HL-60 (cell line): ENCODE data around the gene ADAM19.

ENCODE experiments used
- DNase-seq, 2 experiments: peaks; one replicate each; pipeline ENCODE4 v3.0.0-alpha.2; 2010 to 2020; ENCODE audit warnings: low read depth in 1 of 2, low spot score in 1 of 2
- H3K27ac ChIP-seq: fragments of 250-450 bp; sonication (Bioruptor Pico); replicated peaks from 2 replicates; pipeline ENCODE4 v1.5.1; 2020; ENCODE audit warnings: mild to moderate bottlenecking, moderate library complexity
- H3K27me3 ChIP-seq: fragments of 250-450 bp; sonication (Bioruptor Pico); 2 replicates; pipeline ENCODE4 v1.5.1; 2021; ENCODE audit warnings: mild to moderate bottlenecking, moderate library complexity; ENCODE audit not compliant: insufficient read depth, poor library complexity, severe bottlenecking
- H3K4me3 ChIP-seq: replicated peaks from 2 replicates; pipeline ENCODE4 v1.5.1; 2011; ENCODE audit warnings: mild to moderate bottlenecking, control low read depth, low read length; ENCODE audit not compliant: insufficient read depth
- GABPA ChIP-seq: IDR thresholded peaks from 2 replicates; pipeline ENCODE4 v1.6.1; 2012; ENCODE audit warnings: low read depth
- POLR2AphosphoS5 ChIP-seq: IDR thresholded peaks from 2 replicates; pipeline ENCODE4 v1.6.1; 2012; ENCODE audit warnings: low read depth
- SPI1 ChIP-seq: IDR thresholded peaks from 2 replicates; pipeline ENCODE4 v1.6.1; 2012; ENCODE audit warnings: low read depth, mild to moderate bottlenecking, borderline replicate concordance
- TF ChIP-seq, protein P1 (sequence below): IDR thresholded peaks from 2 replicates; pipeline ENCODE4 v1.6.1; 2012; ENCODE audit warnings: low read depth; ENCODE audit not compliant: insufficient replicate concordance
- TF ChIP-seq, protein P2 (sequence below): IDR thresholded peaks from one replicate; pipeline ENCODE4 v1.5.1; 2011; ENCODE audit warnings: low read length, control low read depth, inconsistent platforms; ENCODE audit not compliant: insufficient read depth

The ADAM19 gene

DNA sequence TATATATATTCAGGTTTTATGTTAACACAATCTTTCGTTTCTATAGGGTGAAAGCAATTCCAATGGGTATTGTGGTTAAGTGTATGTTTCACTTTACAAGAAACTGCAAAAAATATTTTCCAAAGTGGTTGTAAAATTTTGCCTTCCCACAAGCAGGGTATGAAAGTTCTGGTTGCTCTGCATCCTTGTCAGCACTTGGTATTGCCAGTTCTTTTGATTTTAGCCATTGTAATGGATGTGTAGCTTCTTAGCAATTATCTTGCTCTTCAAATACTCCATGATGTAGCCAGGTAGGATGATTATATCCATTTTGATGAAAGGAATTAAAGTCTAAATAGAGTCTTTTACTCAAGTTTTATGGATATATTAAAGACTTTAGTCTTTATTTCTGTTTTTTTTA is 9.1 kb upstream of the ADAM19 start:
- H3K27ac ChIP-seq: no peak overlapping the region
- no peak for DNase-seq
- TF ChIP-seq SPI1 (no peak), GABPA (no peak), POLR2AphosphoS5 (no peak)
- TF ChIP-seq, protein P1, sequence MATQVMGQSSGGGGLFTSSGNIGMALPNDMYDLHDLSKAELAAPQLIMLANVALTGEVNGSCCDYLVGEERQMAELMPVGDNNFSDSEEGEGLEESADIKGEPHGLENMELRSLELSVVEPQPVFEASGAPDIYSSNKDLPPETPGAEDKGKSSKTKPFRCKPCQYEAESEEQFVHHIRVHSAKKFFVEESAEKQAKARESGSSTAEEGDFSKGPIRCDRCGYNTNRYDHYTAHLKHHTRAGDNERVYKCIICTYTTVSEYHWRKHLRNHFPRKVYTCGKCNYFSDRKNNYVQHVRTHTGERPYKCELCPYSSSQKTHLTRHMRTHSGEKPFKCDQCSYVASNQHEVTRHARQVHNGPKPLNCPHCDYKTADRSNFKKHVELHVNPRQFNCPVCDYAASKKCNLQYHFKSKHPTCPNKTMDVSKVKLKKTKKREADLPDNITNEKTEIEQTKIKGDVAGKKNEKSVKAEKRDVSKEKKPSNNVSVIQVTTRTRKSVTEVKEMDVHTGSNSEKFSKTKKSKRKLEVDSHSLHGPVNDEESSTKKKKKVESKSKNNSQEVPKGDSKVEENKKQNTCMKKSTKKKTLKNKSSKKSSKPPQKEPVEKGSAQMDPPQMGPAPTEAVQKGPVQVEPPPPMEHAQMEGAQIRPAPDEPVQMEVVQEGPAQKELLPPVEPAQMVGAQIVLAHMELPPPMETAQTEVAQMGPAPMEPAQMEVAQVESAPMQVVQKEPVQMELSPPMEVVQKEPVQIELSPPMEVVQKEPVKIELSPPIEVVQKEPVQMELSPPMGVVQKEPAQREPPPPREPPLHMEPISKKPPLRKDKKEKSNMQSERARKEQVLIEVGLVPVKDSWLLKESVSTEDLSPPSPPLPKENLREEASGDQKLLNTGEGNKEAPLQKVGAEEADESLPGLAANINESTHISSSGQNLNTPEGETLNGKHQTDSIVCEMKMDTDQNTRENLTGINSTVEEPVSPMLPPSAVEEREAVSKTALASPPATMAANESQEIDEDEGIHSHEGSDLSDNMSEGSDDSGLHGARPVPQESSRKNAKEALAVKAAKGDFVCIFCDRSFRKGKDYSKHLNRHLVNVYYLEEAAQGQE: no peak
- TF ChIP-seq, protein P2, sequence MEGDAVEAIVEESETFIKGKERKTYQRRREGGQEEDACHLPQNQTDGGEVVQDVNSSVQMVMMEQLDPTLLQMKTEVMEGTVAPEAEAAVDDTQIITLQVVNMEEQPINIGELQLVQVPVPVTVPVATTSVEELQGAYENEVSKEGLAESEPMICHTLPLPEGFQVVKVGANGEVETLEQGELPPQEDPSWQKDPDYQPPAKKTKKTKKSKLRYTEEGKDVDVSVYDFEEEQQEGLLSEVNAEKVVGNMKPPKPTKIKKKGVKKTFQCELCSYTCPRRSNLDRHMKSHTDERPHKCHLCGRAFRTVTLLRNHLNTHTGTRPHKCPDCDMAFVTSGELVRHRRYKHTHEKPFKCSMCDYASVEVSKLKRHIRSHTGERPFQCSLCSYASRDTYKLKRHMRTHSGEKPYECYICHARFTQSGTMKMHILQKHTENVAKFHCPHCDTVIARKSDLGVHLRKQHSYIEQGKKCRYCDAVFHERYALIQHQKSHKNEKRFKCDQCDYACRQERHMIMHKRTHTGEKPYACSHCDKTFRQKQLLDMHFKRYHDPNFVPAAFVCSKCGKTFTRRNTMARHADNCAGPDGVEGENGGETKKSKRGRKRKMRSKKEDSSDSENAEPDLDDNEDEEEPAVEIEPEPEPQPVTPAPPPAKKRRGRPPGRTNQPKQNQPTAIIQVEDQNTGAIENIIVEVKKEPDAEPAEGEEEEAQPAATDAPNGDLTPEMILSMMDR: no peak
- peaks cover 2% of the 10 kb centered on the region for H3K27me3 ChIP-seq
- no peak overlapping the region for H3K4me3 ChIP-seq

DNA sequence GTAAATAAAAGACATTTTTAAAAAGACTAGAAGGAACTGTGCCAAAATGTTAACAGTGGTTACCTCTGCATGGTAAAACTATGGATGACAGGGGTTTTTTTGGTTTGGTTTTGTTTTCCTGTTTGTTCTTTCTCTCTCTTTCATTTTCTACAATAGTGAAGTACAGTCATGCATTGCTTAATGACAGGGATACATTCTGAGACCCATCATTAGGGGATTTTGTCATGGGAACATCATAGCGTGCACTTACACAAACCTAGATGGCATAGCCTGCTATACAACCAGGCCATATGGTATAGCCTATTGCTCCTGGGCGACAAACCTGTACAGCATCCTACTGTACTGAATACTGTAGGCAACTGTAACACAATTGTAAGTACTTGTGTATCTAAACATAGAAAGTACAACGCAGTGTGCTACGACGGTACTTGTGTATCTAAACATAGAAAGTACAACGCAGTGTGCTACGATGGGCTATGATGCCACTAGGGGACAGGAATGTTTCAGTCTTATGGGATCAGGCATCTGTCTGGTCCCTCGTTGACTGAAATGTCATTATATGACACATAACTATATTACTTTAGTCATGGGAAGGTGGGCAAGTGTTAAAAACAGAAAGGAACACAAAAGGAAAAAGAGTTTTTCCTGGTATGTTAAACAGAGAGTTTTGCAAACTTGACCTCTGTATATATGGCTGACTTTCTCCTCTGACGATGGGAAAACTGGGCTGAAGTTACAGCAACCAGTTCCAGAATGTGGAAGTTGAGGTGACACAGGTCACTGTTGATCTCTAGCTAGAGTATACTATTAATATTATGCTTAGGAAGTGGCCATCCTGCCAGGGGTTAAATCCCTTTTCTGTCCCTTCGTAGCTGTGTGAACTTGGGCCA is 7.4 kb upstream of the ADAM19 start:
- Histone ChIP-seq H3K27me3 (peaks cover 5% of the 10 kb centered on the region), H3K27ac (no peak overlapping the region), H3K4me3 (no peak overlapping the region)
- no peak for DNase-seq
- TF ChIP-seq, protein P2: no peak
- TF ChIP-seq POLR2AphosphoS5 (no peak), GABPA (no peak), SPI1 (no peak)
- TF ChIP-seq, protein P1: no peak

DNA sequence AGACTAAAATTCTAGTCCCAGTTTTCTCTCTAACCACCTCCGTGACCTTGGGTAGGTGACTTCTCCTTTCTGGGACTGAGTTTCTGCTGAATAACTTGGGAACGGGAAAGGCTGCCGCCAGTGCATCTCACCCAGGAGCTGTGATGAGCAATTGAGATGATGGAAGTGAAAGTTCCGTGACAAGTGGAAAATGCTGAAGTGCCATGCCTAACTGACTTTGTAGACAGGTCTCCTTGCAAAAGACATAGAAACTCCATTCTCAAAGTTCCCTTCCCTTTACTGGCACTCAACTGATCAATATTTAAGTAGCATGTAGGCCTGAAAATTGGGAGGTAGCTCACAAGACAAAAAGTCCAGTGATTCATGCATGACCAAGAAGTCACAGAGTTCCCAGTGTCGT is 6.3 kb upstream of the ADAM19 start:
- Histone ChIP-seq H3K27ac (no peak overlapping the region), H3K27me3 (peaks cover 13% of the 10 kb centered on the region), H3K4me3 (no peak overlapping the region)
- TF ChIP-seq, protein P2: no peak
- TF ChIP-seq SPI1: no peak
- TF ChIP-seq, protein P1: no peak
- TF ChIP-seq GABPA: no peak
- no peak for TF ChIP-seq POLR2AphosphoS5
- no peak for DNase-seq
